HG03066 (cell line): ENCODE results near the gene CFAP46.
"Not testable (repeated sequence)": the region's sequence is repeated elsewhere in the genome, so short reads cannot be mapped to it uniquely, and the experiment has no call there.

Experiments used
- ATAC-seq: cut with Tn5 transposase; IDR thresholded peaks from one replicate; pipeline ENCODE4 v1.9.1; 2021; ENCODE audit warnings: low read depth; ENCODE audit not compliant: unreplicated experiment

Gene CFAP46

DNA sequence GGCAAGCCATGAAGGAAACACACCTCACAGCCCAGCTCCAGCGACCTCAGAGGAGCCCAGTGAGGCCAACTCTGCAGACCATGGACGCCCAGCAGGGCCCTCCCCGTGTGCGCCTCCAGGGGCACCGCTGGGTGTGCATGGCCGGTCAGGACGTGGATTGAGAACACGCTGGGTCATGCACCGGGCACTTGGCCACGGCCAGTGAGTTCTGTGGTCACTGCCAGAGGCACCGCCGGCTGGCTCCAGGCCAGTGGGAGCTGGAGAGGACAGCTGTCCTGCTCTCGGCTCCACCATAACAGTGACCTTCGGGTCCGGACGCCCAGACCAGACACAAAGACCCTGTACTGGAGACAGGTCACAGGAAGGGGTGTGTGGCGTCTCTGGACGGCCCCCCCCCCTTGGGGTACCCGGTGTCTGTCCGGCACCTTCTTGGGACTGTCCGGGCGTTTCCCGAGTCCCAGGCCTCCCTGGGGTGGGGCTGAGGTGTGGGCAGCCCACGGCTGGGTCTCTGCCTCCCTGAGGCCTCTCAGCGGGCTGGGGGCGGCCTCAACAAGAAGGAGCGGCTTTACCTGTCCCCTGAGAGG is 106.0 kb downstream of the CFAP46 start:
- no peak for ATAC-seq

DNA sequence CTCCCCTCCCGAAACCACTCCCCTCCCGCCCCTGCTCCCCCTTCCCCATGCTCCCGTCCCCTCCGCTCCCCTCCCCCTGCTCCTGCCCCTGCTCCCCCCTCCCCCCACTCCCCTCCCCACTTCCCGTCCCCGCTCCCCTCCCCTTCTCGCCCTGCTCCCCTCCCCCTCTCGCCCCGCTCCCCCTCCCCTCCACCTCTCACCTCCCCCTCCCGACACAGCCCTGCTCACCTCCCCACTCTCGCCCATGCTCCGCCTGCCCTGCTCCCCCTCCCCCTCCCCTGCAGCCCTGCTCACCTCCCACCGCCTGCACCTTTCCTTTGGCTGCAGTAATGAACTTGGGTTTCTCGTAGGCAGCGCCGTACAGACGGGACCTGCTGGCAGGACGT is 106.5 kb downstream of the CFAP46 start:
- ATAC-seq, result no peak

DNA sequence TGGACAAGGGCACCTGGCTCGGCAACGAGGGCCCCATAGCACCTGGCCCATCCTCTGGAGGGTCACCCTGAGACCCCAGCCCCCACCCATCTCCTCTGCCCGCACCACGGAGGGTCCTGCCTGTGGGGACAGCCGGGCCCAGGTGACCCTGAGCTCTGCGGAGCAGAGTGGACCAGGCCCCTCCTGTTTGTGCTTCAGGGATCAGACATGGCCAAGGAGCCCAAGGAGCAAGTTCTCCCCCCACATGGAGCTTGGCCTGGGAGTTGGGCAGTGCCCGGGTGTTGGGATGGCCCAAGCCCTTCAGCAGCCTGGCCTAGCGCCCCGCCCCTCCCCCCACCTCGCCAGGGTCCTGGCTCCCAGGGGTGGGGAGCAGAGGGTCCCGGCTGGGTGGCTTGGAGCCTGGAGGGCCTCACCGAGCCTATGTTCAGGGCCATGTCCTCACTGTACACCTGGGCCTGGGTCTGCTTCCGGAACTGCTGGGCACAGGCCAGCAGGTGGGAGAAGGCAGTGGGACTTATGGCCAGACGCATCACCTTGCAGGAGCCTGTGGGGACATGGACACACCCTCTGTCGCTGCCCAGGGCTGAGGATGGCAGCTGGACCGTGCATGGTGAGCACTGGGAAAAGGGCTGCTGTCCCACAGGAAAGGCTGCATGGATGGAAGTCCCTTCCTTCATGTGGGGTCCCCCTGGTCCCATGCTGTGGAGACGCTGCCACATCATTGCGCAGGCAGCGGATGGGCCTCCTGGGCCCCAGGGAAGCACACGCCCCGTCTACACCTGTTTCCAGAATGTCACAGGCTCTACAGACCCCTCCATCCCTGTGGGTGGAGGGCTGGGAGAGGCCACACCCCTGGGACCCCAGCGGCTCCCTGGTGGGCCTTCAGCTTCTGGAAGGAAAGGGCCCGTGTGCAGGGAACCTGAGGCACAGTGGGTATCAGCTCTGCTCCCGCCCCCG is 107.2 kb downstream of the CFAP46 start:
- no peak for ATAC-seq

DNA sequence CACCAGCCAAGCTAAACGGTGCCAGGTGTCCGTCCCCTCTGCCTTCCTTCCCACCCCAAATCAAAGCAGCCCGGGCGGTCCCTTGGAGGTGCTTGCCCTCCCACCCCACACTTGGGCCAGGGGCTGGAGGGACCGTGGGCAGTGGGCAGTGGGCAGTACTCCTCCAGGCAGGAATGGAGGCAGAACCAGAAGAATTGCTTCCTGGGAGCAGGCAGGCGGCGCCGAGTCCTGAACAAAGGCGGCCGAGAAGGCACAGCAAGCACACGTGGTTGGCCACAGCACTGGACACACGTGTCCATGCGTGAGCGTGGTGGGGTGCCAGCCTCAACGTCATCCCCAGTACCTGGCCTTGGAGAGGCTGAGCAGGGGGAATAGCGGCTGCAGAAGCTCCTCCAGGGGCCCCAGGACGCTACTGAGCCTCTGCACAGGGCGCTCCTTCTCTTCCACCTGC is 108.0 kb downstream of the CFAP46 start:
- ATAC-seq, result no peak

DNA sequence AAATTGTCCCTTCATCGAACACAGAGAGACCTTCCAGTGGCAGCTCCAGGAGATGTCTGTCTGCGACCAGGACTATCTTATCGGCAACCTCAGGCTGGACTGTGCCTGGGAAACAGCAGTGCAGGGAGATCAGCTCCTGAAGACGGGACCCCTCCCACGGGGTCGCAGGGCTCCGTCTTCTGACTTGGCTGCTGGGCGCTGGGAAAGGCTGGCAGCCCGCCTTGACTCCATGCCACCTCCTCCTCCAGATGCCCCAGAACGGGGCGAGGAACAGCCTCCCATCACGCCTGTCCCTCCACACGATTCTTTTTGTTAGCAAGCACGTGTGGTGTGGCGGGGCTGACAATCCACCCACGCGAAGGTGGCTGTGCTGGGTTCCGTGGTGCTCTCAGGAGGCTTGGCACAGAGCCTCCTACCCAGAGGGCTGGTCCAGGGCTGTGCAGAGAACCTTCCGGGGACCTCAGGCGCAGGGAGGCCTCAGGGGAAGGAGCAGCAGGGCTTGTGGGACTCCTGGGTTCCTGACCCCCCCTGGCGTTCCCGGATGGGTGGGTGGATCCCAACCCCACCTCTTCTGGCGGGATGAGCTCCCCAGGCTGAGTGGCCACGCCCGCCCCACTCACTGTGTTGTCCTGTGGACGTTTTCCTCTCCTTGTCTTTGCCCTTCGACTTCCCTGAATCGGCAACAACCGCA is 108.8 kb downstream of the CFAP46 start:
- ATAC-seq, result no peak

DNA sequence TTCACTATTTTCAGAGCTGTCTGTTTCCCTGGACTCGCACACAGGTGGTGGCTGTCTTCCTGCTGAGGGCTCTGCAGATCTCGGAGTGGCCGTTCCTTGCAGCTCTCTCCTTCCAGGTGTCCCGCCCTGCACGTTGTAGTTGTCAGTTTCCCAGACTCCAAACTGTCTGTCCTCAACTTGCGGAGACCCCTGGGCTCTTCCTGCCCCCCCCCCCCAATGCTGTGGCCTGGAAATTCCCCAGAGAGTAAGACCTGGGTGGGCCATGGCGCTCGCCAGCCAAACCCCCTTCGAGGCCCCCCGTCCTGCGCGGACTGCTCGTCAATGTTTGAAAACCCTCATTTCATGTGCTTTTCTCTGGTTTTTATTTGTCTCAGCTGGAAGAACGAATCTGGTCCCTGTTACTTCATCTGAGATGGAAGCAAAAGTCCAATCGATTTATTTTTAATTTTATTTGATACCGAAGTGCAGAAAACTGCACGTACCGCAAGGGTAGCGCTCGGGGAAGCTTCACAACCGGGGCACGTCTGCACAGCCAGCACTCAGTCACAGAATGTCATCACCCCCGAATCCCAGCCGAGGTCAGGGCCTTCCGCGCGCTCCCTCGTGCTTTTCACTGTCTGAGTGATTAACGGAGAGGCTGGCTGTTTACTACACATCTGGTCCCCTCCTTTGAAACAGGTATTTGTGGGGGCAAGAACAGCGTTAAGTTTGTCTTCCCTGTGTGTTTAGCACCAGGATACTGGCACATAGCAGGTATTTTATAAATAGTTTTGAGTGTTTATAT is 110.0 kb downstream of the CFAP46 start:
- no peak for ATAC-seq

DNA sequence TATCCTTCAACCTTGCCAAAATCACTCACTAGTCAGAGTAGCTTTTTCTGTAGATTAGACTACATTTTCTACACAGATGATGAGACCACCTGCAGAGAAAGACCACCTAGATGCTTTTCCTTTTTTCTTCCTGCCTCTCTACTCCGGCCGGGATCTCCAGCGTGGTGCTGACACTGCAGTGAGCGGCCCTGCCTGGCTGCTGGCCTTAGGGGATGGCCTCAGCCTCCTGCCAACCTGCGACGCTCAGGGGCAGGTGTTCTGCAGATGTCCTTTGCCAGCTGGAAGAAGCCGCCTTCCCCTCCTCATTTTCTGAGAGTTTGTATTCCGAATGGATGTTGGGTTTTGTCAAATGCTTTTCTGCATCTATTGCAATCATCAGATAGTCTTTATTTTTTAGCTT is 113.0 kb downstream of the CFAP46 start:
- ATAC-seq, result no peak

DNA sequence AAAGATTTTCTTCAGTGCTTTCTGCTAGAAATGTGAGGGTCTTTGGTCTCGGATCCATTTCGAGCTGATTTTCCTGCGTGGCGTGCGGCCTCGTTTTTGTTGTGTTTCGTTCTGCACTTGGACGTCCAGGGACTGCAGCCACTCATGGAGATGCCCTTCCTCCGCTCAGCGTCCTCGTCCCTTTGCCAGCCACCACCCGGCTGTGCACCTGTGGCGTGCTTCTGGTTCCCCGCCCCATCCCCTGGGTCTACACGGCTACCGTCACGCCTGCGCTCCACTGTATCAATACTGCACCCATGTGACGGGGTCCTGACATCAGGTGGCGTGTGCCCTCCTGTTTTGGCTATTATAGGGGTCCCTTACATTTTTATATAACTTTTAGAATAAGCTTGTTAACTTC is 113.7 kb downstream of the CFAP46 start:
- no peak for ATAC-seq

DNA sequence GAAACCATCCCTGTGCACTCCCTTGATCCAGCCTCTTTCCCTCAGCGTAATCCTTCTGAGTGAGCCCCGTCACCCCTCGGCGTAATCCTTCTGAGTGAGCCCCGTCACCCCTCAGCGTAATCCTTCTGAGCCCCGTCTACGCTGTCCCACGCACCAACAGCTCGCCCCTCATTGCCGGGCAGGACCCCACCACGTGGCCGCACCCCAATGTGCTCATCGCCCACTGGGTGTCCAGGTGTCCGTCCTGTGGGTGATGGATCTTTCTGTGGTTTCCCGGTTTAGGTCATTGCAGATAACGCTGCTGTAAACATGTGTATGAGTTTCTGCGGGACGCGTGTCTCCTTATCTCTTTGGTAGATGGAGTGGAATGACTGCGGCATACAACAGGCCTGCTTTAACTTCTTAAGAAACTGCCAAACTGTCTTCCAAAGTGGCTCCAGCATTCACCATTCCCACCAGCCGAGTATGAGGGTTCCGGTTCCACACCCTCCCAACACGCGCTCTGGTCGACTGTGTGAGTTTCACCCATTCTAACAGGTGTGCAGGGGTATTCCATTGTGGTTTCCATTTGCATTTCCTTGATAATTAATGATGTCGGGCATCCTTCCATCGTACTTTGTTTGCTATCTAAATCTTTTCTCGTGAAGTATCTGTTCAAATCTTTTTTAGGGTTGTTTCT is 114.4 kb downstream of the CFAP46 start:
- ATAC-seq, result no peak

DNA sequence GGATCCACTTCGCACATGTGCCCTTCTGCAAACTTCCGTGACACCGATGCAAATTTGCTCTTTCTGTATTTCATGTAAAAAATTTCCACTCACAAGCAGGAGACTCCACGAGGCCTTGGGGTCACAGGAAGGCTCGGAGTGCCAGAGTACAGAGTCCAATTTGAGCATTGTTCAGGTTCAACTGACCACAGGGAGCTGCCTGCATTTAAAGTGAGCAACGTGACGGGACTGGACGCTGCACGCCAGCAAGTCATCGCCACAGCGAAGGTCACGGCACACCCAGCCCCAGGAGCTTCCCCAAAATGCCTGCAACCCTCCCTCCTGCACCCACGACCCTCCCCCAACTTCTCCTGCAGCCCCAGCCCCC is 115.0 kb downstream of the CFAP46 start:
- ATAC-seq, result no peak

DNA sequence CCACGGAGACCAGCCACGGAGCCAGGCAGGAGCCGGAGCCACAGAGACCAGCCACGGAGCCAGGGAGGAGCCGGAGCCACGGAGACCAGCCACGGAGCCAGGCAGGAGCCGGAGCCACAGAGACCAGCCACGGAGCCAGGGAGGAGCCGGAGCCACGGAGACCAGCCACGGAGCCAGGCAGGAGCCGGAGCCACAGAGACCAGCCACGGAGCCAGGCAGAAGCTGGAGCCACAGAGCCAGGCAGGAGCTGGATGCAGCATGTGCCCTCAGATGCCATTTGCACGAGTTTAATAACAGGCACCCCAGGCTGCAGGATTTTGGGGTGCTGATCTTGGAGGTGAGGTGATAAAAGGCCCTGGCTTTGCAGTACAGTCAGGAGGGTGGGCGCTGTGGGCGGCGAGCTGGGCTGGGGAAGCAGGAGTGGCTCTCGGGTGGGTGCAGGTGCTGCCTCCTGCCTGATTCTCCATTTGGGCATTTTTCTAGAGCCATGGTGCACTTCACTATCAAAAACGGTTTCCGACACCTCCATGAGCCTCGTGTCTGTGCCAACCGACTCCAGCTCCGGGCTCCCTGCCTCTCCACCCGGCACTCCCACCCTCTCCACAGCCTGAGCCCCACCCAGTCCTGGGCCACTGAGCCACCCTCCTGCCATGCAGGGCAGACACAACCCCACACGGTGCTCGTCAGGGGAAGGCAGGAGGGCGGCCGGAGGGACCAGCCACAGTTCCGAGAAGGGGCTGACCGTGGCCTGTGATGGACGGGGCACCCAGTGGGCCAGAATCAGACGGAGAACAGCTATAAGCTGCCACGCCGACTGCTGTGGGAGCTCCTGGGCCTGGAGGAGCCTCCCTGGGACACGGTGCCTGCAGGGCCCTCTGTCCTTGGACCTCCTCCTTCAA is 115.6 kb downstream of the CFAP46 start:
- no peak for ATAC-seq

DNA sequence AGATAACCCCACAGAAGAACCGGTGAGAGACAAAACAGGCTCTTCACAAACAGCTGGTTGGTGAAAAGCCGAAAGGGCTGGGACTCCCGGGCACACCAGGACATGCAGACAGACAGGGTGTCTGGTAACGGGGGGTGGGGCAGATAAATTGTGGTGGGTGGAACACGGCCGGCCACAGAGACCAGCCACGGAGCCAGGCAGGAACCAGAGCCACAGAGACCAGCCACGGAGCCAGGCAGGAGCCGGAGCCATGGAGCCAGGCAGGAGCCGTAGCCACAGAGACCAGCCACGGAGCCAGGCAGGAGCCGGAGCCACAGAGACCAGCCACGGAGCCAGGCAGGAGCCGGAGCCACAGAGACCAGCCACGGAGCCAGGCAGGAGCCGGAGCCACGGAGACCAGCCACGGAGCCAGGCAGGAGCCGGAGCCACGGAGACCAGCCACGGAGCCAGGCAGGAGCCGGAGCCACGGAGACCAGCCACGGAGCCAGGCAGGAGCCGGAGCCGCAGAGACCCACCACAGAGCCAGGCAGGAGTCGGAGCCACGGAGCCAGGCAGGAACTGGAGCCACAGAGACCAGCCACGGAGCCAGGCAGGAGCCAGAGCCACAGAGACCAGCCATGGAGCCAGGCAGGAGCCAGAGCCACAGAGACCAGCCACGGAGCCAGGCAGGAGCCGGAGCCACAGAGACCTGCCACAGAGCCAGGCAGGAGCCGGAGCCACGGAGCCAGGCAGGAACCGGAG is 116.4 kb downstream of the CFAP46 start:
- ATAC-seq, result not testable (repeated sequence)

DNA sequence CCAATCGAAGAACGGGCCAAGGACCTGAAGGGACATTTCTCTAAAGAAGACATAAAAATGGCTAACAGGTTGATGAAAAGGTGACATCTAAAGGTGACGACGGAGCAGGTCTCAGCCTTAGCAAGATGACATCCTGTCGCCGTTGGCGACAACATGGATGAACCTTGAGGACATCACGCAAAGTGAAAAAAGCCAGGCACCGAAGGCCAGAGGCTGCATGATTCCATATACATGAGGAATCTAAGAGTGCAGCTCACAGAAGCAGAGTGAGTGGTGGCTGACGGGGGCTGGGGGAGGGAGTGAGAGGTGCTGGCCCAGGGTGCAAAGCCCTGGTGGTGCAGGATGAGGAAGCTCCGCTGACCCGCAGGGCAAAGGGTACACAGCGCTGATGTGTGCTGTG is 122.3 kb downstream of the CFAP46 start:
- no peak for ATAC-seq

DNA sequence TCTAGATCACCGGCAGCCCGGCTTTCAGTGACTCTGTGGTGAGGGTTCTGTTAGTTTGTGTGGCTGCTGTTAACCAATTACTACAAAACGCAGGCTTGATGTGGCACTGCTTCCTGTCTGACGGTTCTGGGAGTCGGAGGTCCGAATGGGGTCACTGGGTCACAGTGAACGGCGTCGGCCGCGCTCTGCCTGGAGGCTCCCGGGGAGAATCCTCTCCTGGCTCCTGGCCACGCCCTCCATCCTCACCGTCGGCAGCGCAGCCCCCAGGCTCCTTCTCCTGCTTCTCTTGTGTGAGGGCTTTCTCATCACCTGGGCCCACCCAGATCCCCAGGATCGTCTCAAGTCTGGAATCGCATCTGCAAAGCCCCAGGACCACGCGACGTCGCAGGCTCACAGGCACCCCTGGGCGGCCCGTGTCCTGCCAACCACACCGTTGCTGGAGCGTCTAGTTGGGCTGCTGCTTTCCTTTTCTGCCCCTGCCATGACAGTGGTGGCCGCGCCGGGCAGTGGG is 124.6 kb downstream of the CFAP46 start:
- ATAC-seq, result no peak

DNA sequence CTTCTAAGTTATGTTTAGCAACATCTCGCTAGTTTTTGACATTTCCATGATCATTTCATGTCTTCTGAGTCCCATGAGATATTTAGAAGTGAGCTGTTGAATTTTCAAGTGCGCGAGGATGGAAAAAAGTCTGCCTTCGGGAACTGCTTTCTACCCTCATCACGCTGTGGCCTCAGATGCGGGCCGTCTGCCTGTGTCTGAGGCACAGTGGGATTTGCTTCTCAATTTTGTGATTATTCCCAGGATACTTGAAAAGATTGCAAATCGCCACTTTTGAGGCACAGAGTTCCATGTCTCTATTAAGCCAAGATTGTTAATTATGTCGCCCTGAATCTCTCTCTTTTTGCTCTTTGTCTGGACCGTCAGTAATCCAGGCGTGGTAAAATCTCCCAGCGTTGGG is 125.7 kb downstream of the CFAP46 start:
- no peak for ATAC-seq

DNA sequence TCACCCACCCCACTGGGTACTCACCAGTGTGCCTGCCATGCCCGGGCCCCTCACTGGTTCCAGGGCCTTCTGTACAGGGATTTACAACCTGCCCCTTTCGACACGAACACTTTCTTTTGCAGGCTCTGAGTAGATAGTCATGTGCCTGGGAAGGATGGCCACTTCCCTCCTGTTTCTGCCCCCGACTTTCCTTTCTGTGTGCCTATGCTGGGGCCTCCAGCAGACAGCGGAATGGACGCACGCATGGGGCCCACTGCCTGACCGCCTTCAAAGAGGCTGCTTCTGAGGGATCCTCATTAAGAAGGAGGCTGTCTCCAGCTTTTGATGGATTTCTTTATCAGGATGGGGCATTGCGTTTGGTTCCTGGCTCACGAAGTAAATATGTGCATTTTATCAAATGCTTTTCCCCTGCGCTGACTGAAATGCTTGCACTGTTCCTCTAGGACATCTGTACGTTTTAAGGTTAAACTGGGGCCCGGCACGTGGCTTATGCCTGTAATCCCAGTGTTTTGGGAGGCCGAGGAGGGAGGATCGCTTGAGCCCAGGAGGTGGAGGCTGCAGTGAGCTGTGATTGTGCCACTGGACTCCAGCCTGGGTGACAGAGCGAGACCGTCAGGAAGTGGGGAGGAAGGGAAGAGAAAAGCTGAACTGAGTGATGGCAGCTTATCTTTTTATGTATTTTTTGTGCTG is 127.1 kb downstream of the CFAP46 start:
- ATAC-seq, result no peak

DNA sequence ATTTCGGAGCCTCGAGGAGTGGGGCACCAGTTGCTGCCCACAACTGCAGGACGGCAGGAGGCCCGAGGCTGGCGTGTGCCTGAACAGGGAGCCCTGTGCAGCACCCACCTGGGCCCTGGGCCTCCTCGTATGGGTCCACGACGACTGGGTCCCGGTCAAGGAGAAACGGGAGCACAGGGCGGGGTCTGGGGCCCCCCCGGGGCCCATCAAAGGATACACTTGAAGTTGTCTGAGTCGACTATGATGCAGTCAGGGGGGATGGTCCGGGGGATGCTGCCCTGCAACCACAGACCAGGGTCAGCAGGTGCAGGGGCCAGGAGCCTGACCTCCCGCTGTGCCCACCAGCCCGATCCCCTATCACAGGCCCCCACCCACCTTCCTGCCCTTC is 127.9 kb downstream of the CFAP46 start:
- no peak for ATAC-seq
